K562 (cell line): ENCODE measurements around the gene EPX. TPM values are rescaled to one million over a fixed set of nuclear protein-coding genes. Genes with fewer than 3 reads are reported as not detected.

Source experiments
- BRD9 ChIP-seq: fragments of 450-650 bp; IDR thresholded peaks from 2 replicates; pipeline ENCODE4 v1.6.1; 2018; ENCODE audit warnings: low read depth; ENCODE audit not compliant: partially characterized antibody
- C11orf30 ChIP-seq: fragments of 450-650 bp; IDR thresholded peaks from 2 replicates; pipeline ENCODE4 v1.6.1; 2016; ENCODE audit warnings: low read depth, mild to moderate bottlenecking
- CEBPB ChIP-seq: fragments of 450-650 bp; IDR thresholded peaks from 2 replicates; pipeline ENCODE4 v1.6.1; 2016; ENCODE audit warnings: missing genetic modification characterization, missing compliant biosample characterization
- CEBPG ChIP-seq, 3 experiments: fragments of 200-800 bp in 1 of 3; sonication (Bioruptor generic) in 1 of 3; sonication (generic) in 1 of 3; formaldehyde crosslinking in 1 of 3; IDR thresholded peaks in 2 of 3; conservative IDR thresholded peaks in 1 of 3; 2 replicates each; pipeline versions ENCODE4 v1.6.1 to v1.8.0; 2016 to 2022; ENCODE audit warnings: missing compliant biosample characterization in 2 of 3, missing genetic modification characterization in 2 of 3, mild to moderate bottlenecking in 1 of 3, missing genetic modification reagents in 1 of 3
- CXXC5 ChIP-seq: fragments of 250-450 bp; sonication (Bioruptor Pico); IDR thresholded peaks from 2 replicates; pipeline ENCODE4 v1.8.0; 2022; ENCODE audit warnings: inconsistent platforms, mild to moderate bottlenecking, moderate library complexity
- ETV6 ChIP-seq, 3 experiments: fragments of 150-350 bp in 1 of 3; sonication (generic) in 1 of 3; formaldehyde crosslinking in 1 of 3; IDR thresholded peaks; 2 replicates each; pipeline versions ENCODE4 v1.6.1 to v1.8.0; 2014 to 2022; ENCODE audit warnings: borderline replicate concordance in 2 of 3, low read depth in 2 of 3, antibody characterized with exemption in 1 of 3, low read length in 1 of 3, mild to moderate bottlenecking in 1 of 3, missing genetic modification reagents in 1 of 3
- KAT2B ChIP-seq: IDR thresholded peaks from one replicate; pipeline ENCODE4 v1.6.1; 2012; ENCODE audit warnings: low read depth, mild to moderate bottlenecking, control low read depth, inconsistent platforms, low read length, moderate library complexity
- KDM5B ChIP-seq: fragments of 200-600 bp; sonication (generic); IDR thresholded peaks from 2 replicates; pipeline ENCODE4 v1.6.1; 2012; ENCODE audit warnings: low read depth, mild to moderate bottlenecking, moderate library complexity, low read length, control low read depth, inconsistent platforms; ENCODE audit not compliant: insufficient replicate concordance
- KLF6 ChIP-seq: fragments of 250-450 bp; sonication (Bioruptor Pico); IDR thresholded peaks from 2 replicates; pipeline ENCODE4 v1.4.0; 2020; ENCODE audit warnings: mild to moderate bottlenecking, moderate library complexity, borderline replicate concordance
- NR2C2 ChIP-seq, 2 experiments: fragments of 200-800 bp in 1 of 2; sonication (Bioruptor generic) in 1 of 2; sonication (generic) in 1 of 2; formaldehyde crosslinking in 1 of 2; IDR thresholded peaks; 2 replicates each; pipeline versions ENCODE4 v1.6.1 to v1.8.0; 2016 to 2022; ENCODE audit warnings: mild to moderate bottlenecking in 1 of 2, missing compliant biosample characterization in 1 of 2, missing genetic modification characterization in 1 of 2, missing genetic modification reagents in 1 of 2
- SIX5 ChIP-seq, 2 experiments: IDR thresholded peaks; 2 replicates each; pipeline ENCODE4 v1.6.1; 2011; ENCODE audit warnings: low read length in 2 of 2, borderline replicate concordance in 1 of 2, low read depth in 1 of 2, mild to moderate bottlenecking in 1 of 2, moderate library complexity in 1 of 2; ENCODE audit not compliant: insufficient read depth in 1 of 2
- SOX6 ChIP-seq: fragments of 450-650 bp; IDR thresholded peaks from 2 replicates; pipeline ENCODE4 v1.6.1; 2014; ENCODE audit warnings: mild to moderate bottlenecking
- SRSF1 ChIP-seq: fragments of 200-400 bp; formaldehyde crosslinking; IDR thresholded peaks from 2 replicates; pipeline ENCODE4 v1.6.1; 2017; ENCODE audit warnings: mild to moderate bottlenecking, low read depth, low read length, moderate library complexity
- STAT5A ChIP-seq: IDR thresholded peaks from 2 replicates; pipeline ENCODE4 v1.6.1; 2012; ENCODE audit warnings: low read length, inconsistent platforms, borderline replicate concordance
- ZBTB40 ChIP-seq, 2 experiments: fragments of 450-650 bp in 1 of 2; sonication (generic) in 1 of 2; formaldehyde crosslinking in 1 of 2; IDR thresholded peaks; 2 replicates each; pipeline versions ENCODE4 v1.7.1 to v1.9.0; 2016 to 2022; ENCODE audit warnings: inconsistent platforms in 1 of 2, mild to moderate bottlenecking in 1 of 2, missing genetic modification reagents in 1 of 2
- ZKSCAN8 ChIP-seq: fragments of 200-800 bp; sonication (Bioruptor generic); IDR thresholded peaks from 2 replicates; pipeline ENCODE4 v1.6.1; 2016; ENCODE audit warnings: missing genetic modification characterization, missing compliant biosample characterization
- ZNF24 ChIP-seq: fragments of 450-650 bp; IDR thresholded peaks from 2 replicates; pipeline ENCODE4 v1.6.1; 2016
- polyA plus RNA-seq, 8 experiments: library from polyadenylated mRNA; depleted of rRNA in 4 of 8; stranded (reverse) in 5 of 8; unstranded in 3 of 8; fragments of >200 nt; fragmentation: Nextera tagmentation in 2 of 8; fragmentation: Illumina TruSeq in 1 of 8; extraction: Ambion mirVana in 2 of 8; extraction: Trizol in 1 of 8; gene quantifications; 2 replicates each; pipeline versions ENCODE4 v1.2.1 to v1.2.3, GENCODE V29; 2011 to 2014; ENCODE audit warnings: inconsistent platforms in 1 of 8, missing spikeins in 1 of 8
- total RNA-seq, 7 experiments: library from RNA; depleted of rRNA in 6 of 7; stranded (reverse); fragments of >200 nt in 6 of 7; fragmentation: Illumina TruSeq in 2 of 7; extraction: Trizol in 2 of 7; gene quantifications; 2 replicates each; pipeline versions ENCODE4 v1.2.1 to v1.2.3, GENCODE V29; 2011 to 2021; ENCODE audit warnings: low replicate concordance in 1 of 7

EPX gene
- total and polyA plus RNA-seq, 9 of the 15 experiments (the other 6 are each of a cell fraction or from before 2014, with no cell fraction given): 0.07 to 0.33 (median 0.19) TPM; not detected in 3

- peak; percentile 67 for TF ChIP-seq ZBTB40 (IDR thresholded peaks at IDR 0.05)
- TF ChIP-seq ZBTB40 (CRISPR knock-in tag; IDR thresholded peaks at IDR 0.05): no peak
- TF ChIP-seq KDM5B: no peak
- TF ChIP-seq KLF6 (CRISPR knock-in tag): no peak
- no peak for TF ChIP-seq KAT2B
- no peak for TF ChIP-seq ETV6 (IDR thresholded peaks at IDR 0.05; ENCODE audit: borderline replicate concordance in 1 of 2, low read depth in 2 of 2, low read length in 1 of 2)
- no peak for TF ChIP-seq ETV6 (CRISPR knock-in tag; IDR thresholded peaks at IDR 0.05; ENCODE audit: borderline replicate concordance)
- TF ChIP-seq CEBPG (CRISPR knock-in tag; IDR thresholded peaks at IDR 0.05): no peak
- peak in 1 of 2 experiments; percentile 68; a peak in 3 of 4 replicates for TF ChIP-seq CEBPG (tag; conservative IDR thresholded peaks at IDR 0.05 in 1 of 2, IDR thresholded peaks at IDR 0.05 in 1 of 2)
- TF ChIP-seq BRD9: no peak
- TF ChIP-seq SRSF1: no peak
- TF ChIP-seq C11orf30: no peak
- no peak for TF ChIP-seq NR2C2 (CRISPR knock-in tag; IDR thresholded peaks at IDR 0.05)
- TF ChIP-seq NR2C2 (tag; IDR thresholded peaks at IDR 0.05): no peak
- no peak for TF ChIP-seq ZKSCAN8
- TF ChIP-seq CEBPB (tag): peak; percentile 42; the same call in 1 of the 2 replicates
- TF ChIP-seq SIX5 (IDR thresholded peaks at IDR 0.05; ENCODE audit: borderline replicate concordance in 1 of 2, insufficient read depth in 1 of 2, low read depth in 1 of 2, low read length in 2 of 2): no peak
- TF ChIP-seq CXXC5 (CRISPR knock-in tag): no peak
- no peak for TF ChIP-seq SOX6
- TF ChIP-seq STAT5A: no peak
- no peak for TF ChIP-seq ZNF24
Observed at GRCh38 chr17:58238147-58238634, 45.7 kb downstream of the EPX start, which contains the start of gene LPO (continued).
